Activated CD8-positive, alpha-beta memory T cell treated with anti-CD3 and anti-CD28 coated beads for 36 hours (primary cell): Measurements from ENCODE around the gene ZNF283. TPM values are rescaled to one million over a fixed set of nuclear protein-coding genes. Genes with fewer than 3 reads are reported as not detected.

ENCODE experiments used
- CTCF ChIA-PET: fragments of 350-600 bp; sonication (Branson Sonifier 250); formaldehyde crosslinking; loops from one replicate; lab custom pipeline; 2021; ENCODE audit warnings: antibody characterized with exemption; lab: Charles Lee
- POLR2A ChIA-PET: fragments of 350-600 bp; sonication (Branson Sonifier 250); formaldehyde crosslinking; loops from one replicate; lab custom pipeline; 2021; ENCODE audit warnings: antibody characterized with exemption; lab: Charles Lee
- total RNA-seq, 2 experiments: library from RNA; stranded (reverse); gene quantifications; one replicate each; pipeline ENCODE4 v1.2.3, GENCODE V29; 2021

ZNF283 gene
- total RNA-seq, result 1 to 10 TPM; 4.8 to 5.0 TPM

DNA sequence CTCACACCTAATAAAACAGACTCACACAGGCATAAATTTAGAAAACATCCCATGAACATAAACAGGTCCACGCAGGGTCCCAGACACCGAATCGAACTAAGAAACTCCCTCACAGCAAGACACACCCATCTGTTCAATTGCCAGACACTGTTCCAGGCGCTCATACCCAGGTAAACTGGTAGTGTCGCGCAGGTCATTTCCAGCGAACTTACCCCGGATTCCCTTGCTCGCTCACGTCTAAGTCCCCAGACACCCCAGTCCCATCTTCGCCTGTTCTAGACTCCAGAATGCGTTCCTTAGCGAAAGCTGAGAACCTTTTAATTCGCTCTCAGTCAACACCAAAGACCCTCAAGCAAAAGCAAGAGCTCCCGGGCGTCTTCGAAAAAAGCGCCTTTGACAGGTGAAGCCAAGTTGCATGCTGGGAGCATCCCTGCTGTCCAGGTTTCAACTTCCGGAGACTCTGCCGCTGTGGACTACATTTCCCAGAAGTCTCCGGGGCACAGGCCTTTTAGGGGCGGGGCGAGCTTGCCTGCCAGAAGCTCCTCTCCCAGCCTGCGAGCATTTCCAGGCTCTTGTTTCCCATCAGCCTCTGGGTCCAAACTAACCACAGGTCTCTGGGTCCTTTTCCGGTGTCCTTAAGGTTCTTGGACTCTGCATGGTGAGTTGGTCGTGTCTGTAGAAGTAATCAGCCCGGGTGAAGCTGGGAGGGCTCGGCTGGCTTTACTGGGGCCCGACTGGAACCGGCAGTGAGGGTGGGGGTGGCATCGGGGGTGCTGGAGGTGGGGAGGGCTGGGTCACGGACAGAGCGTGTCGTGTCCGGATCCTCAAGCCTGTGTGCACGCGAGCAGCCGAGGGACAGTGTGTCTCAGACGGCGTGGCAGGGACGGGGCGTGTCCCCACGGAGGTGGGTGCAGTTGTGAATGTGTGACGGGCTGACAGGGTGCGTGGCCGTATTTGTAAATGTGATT lies at the start of gene ZNF283:
Gene ZNF283, plus strand, starts transcription at position 535 of the 968 bp plus-strand sequence. CDS start 6,184 bp downstream, outside the sequence.
- POLR2A ChIA-PET, result no interaction called here
- CTCF ChIA-PET, result no interaction called here

GRCh38 chr19:43778651-43779050 lies 48.5 kb upstream of the ZNF283 start:
- CTCF ChIA-PET, result interaction anchor here (1.1 to 9.8 kb wide), 3 partner anchors 12 to 33 kb away, joined by 3 to 120 read pairs (median 15); no protein-coding TSS in a partner anchor
- POLR2A ChIA-PET, result interaction anchor here (1.5 to 1.6 kb wide), 2 partner anchors 15 to 25 kb away, joined by 4 to 6 read pairs; partner anchors contain the start of gene SMG9

DNA sequence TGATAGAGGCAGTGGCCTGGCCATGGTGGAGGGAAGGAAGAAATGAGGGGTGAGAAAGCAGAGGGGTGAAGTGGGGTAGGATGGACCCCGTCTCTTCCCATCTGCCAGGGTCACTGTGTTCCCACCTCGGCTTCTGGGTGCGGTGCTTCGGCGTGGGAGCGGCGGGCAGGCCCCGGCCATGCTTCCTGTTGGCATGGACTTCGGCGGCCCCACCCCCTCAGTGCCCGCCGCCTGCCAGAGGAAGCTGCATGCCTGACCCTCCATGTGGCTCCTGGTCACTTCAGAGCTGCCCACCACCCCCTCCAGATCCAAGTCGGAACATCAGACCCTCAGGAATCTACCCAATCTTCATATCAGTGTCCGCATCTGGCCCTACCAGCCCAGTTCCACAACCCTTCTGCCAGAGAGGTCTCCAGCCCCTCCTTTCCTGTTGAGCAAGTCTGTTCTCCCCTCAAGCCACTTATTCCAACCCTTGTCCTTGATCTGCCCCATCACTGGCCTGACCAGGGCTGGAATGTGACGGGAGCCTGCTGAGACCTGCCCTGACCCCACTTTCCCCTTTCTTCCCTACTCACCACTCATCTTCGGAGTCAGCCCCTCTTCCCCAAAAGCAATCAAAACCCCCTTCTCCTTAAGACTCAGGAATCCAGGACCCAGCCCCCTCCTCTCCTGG lies 47.8 kb upstream of the ZNF283 start:
- POLR2A ChIA-PET, result interaction anchor here (1.5 to 1.6 kb wide), 2 partner anchors 16 to 25 kb away, joined by 4 to 6 read pairs; partner anchors contain the start of gene SMG9
- CTCF ChIA-PET, result interaction anchor here (0.8 to 9.8 kb wide), 5 partner anchors 12 to 41 kb away, joined by 3 to 120 read pairs (median 3); no protein-coding TSS in a partner anchor

DNA sequence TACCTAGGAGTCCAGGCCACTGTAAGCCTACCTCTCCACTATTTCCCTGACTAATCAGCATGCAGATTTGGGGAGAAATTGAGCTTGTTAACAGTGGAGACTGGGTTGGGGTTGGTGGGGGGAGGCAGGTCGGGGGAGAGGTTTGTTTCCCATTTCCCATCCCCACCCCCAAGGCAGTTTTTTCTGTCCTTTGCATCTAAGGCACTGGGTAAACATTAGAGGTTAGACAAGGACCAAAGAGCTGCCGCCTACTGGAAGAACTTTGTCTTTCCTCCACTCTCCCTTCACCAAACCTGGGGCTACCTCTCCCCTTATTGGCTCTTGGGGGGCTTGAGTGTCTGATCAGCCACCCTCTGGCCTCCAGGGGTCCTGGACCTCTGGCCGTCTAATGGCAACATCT lies 47.3 kb upstream of the ZNF283 start:
- POLR2A ChIA-PET, result interaction anchor here (1.6 to 2.2 kb wide), 3 partner anchors 15 to 26 kb away, joined by 6 to 26 read pairs (median 19); partner anchors contain the start of gene SMG9
- CTCF ChIA-PET, result interaction anchor here (0.8 to 9.8 kb wide), 6 partner anchors 13 to 111 kb away, joined by 3 to 120 read pairs (median 4); no protein-coding TSS in a partner anchor

DNA sequence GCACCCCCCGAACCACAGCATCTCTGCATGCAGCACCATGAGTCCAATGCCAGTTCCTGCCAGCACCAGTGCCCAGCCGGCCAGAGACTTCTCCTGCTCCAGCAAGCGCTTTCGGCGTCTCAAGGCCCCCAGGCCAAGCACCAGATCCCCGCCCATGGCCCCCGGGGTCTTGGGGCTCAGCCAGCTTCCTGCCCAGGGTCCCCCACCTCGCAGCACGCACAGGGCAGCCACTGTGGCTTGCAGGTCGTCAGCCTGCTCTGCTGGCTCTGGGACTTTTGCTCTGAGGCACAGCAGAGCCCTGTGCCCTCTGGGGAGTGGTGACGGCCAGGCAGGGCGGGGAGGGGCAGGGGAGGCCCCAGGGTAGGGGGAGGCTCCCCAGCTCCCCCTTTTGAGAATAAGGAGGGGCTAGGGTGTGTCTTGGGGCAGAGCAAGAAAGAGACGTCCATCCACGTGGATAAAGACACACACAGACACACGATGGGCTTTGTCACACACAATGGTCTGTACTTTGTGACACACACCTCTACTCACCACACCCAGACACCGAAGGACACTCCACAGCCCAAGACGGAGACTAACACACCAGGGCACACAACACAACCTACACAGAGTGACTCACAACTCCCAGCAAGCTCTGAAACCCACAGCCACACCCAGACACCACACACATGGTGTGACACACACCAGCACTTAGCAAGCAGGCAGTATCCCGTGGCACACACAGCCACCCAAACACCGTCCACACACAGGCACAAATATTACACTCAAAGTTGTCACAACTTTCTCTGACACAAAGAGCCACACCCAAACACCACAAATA lies 46.2 kb upstream of the ZNF283 start, which contains the start of gene KCNN4:
Gene KCNN4, minus strand, starts transcription at position 268 of the 820 bp plus-strand sequence. Its CDS starts 112 bp downstream, at position 156.
- POLR2A ChIA-PET, result interaction anchor here (1.1 to 2.2 kb wide), 6 partner anchors 16 to 185 kb away, joined by 3 to 26 read pairs (median 5); partner anchors contain the start of genes IRGQ, SMG9 and ZNF576
- CTCF ChIA-PET, result interaction anchor here (0.6 to 9.8 kb wide), 10 partner anchors 14 to 112 kb away, joined by 3 to 120 read pairs (median 4); no protein-coding TSS in a partner anchor

DNA sequence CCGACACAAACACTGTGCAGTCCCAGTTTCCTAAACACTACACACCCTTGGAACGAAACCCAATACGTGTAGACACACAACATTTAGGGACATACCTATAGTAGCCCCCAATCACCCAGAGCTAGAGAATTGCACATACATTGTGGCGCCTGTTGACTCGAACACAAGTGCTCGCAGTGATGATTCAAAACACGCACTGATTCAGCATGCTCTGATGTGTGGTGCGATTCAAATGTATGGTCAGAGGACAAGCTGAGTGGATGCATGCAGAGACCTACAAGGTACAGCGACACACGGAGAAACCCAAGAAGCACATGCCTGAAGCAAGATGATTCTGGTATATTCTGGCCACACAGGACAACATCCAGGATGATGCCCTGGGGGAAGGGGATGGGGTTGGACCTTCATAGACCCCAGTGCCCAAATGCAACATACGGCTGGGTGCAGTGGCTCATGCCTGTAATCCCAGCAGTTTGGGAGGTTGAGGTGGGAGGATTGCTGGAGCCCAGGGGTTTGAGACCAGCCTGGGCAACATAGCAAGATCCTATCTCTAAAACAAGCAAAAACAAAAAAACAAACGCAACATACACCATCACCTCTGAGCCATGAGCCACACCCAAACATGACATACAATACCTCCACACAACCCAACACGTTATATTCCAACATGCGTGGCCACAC lies 45.4 kb upstream of the ZNF283 start:
- ChIA-PET CTCF (interaction anchor here (1.0 to 9.8 kb wide), 6 partner anchors 15 to 36 kb away, joined by 4 to 120 read pairs (median 8); no protein-coding TSS in a partner anchor), POLR2A (interaction anchor here (1.1 to 2.2 kb wide), 6 partner anchors 17 to 186 kb away, joined by 3 to 26 read pairs (median 5); partner anchors contain the start of genes IRGQ, SMG9 and ZNF576)

DNA sequence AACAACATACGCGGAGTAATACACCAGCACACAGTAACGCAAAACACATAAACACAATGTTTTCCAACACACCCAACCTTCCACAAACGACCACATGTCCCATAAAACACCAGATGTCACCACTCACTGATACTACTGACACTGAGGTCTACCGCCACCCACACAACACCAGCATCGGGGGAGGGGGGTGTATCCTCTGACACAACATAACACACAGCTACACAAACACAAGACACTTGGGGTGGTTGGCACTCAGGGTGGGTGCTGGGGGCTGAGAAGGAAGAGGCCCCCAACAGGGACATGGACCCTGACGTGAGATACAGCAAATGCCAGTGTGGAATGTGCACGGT lies 44.8 kb upstream of the ZNF283 start:
- ChIA-PET CTCF (interaction anchor here (1.8 to 9.8 kb wide), 3 partner anchors 15 to 37 kb away, joined by 10 to 120 read pairs (median 20); no protein-coding TSS in a partner anchor), POLR2A (interaction anchor here (1.1 to 2.2 kb wide), 4 partner anchors 28 to 186 kb away, joined by 4 to 26 read pairs (median 5); partner anchors contain the start of genes IRGQ, SMG9 and ZNF576)

DNA sequence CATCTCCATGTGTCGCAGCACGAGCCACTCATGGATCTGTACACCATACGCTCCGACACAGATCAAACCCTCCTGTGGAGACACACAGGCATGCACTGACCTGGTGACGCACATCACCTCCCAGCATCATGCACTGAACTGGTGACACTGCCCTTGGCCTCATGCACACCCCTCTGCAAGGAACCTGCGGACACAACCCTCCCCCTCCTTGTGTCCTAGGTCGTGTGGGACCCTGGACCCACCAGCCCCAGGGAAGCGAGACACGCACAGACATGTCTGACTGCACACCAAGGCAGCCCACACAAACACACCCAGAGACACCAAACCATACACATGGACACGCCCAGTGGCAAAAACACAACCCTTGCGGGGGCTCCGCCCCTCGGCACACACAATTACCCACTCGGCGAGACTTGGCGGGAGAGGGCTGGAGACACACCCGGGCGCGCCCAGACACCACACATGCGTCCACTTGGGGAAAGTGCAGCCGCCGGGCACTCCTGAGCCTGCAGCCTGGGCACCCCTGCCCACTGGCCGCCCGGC lies 44.4 kb upstream of the ZNF283 start:
- ChIA-PET POLR2A (no interaction called here), CTCF (interaction anchor here (2.4 to 9.8 kb wide), 2 partner anchors 16 to 37 kb away, joined by 20 to 120 read pairs; no protein-coding TSS in a partner anchor)

DNA sequence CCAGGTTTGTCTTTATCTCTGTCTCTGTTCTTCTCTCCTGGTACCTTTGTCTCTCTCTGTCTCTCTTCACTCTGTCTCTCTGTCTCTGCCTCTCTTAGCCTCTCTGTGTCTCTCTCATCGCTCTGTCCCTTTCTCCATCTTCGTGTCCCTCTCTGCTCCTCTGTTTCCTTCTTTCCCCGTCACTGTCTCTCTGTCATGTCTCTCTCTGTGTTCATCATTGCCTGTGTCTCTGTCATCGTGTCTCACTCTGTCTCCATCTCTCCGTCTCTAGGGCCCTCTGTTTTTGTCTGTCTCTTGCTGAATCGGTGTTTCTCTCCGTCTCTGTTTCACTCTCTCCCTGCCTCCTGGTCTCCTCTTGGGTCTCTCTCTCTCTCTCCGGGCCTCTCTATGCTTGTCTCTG lies 43.5 kb upstream of the ZNF283 start:
- ChIA-PET CTCF (interaction anchor here (2.0 to 9.8 kb wide), 2 partner anchors 17 to 30 kb away, joined by 12 to 120 read pairs; partner anchors contain the start of gene SMG9), POLR2A (interaction anchor here (0.7 kb wide), 1 partner anchor 1369 kb away, joined by 5 read pairs; no protein-coding TSS in a partner anchor)

- CTCF ChIA-PET, result interaction anchor here (0.9 to 3.0 kb wide), 12 partner anchors 9 to 307 kb away, joined by 3 to 26 read pairs (median 4); partner anchors contain the start of gene SMG9
- POLR2A ChIA-PET, result interaction anchor here (0.5 to 0.6 kb wide), 2 partner anchors 19 to 169 kb away, joined by 3 to 4 read pairs; no protein-coding TSS in a partner anchor
Observed at GRCh38 chr19:43784241-43784980, 42.7 kb upstream of the ZNF283 start.

GRCh38 chr19:43784981-43785808 lies 41.9 kb upstream of the ZNF283 start:
- CTCF ChIA-PET, result interaction anchor here (0.5 to 3.0 kb wide), 12 partner anchors 10 to 307 kb away, joined by 3 to 26 read pairs (median 4); partner anchors contain the start of gene SMG9
- POLR2A ChIA-PET, result no interaction called here

GRCh38 chr19:43786665-43787064 lies 40.5 kb upstream of the ZNF283 start:
- ChIA-PET POLR2A (no interaction called here), CTCF (interaction anchor here (1.1 to 3.0 kb wide), 2 partner anchors 10 to 23 kb away, joined by 4 to 11 read pairs; no protein-coding TSS in a partner anchor)

DNA sequence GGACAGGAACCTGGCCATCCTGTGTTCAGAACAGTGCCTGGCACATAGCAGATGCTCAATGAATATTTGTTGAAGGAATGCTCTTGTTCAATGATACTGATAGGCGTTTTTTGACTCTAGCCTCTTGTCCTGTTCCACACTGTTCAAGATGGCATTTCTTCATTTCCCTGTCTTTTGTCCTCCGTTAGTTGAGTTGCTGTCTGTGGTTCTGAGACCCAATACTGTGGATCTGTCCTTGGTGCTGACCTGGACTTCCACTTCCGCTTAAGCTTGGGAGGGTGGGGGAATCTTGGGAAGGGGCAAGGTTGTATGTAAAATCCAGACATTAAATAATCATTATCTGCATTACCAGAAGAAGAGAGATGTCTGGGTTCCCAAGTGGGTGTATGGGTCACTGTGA lies 38.1 kb upstream of the ZNF283 start:
- ChIA-PET CTCF (interaction anchor here (1.1 kb wide), 1 partner anchor 11 kb away, joined by 3 read pairs; no protein-coding TSS in a partner anchor), POLR2A (no interaction called here)

DNA sequence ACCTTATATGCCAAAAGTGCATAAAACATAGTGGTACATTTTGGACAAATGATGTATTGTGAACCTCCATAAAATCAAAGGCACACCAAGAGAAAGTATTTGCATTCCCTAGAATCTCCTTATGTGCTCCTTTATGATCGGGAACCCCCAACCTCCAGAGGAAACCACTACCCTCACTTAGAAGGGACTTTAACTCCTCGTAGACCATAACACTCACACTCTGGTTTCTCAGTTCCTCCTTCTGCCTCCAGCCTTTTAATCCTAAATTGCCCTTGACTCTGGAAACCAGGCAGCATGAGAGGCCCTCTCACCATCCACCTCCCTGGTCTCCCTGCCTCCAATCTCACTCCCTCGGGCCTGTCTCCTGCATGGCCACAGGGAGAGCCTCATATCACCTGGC lies 36.5 kb upstream of the ZNF283 start:
- POLR2A ChIA-PET, result no interaction called here

GRCh38 chr19:43797118-43797517 lies 30.0 kb upstream of the ZNF283 start:
- CTCF ChIA-PET, result interaction anchor here (1.0 to 1.6 kb wide), 4 partner anchors 10 to 52 kb away, joined by 3 to 5 read pairs (median 4); no protein-coding TSS in a partner anchor
- POLR2A ChIA-PET, result interaction anchor here (0.6 kb wide), 1 partner anchor 66 kb away, joined by 6 read pairs; no protein-coding TSS in a partner anchor

More for the DNA sequence above, 36.5 kb upstream of the ZNF283 start:
- CTCF ChIA-PET, result no interaction called here
